Measurements from ENCODE around the gene KDM4C. TPM values are rescaled to one million over a fixed set of nuclear protein-coding genes. Genes with fewer than 3 reads are reported as not detected.

The KDM4C gene
- total RNA-seq, 1 experiment from 2014 or later = 16.8 TPM

DNA sequence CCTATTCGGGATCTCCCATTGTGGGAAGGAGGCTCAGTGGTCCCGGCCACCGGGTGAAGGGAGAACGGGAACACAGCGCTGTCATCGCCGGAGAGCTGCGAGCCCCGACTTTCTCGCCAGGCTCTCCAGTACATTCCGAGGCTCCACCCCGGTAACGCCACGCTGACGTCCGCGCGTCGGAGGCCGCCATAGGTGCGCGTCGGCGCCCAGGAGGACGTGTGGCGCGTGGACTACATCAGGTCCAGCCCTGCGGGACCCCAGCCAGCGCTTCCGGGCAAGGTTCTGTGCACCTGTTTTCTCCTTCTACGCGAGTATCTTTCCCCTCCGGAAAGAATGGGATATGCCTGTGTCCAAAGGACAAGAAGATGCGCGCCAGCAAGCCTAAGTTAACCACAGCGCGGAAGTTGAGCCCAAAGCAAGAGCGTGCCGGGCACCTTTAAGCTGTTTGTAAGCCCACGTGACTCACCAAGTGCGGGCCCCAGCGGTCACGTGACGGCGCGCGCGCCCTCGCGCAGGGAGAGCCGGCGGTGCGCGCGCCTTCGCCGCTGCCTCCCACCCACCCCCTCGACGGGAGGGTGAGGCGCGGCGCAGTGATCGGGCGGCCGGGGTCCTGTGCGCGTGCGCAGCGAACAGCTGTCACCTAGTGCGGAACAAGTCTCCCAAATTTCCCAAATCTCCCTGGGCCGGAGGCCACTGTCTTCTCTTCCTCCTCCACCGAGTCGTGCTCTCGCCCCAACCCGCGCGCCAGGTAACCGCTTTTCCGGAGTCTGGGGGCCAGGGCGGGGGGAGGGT is at the start of gene KDM4C (continued):
- TF ChIP-seq, protein P1, sequence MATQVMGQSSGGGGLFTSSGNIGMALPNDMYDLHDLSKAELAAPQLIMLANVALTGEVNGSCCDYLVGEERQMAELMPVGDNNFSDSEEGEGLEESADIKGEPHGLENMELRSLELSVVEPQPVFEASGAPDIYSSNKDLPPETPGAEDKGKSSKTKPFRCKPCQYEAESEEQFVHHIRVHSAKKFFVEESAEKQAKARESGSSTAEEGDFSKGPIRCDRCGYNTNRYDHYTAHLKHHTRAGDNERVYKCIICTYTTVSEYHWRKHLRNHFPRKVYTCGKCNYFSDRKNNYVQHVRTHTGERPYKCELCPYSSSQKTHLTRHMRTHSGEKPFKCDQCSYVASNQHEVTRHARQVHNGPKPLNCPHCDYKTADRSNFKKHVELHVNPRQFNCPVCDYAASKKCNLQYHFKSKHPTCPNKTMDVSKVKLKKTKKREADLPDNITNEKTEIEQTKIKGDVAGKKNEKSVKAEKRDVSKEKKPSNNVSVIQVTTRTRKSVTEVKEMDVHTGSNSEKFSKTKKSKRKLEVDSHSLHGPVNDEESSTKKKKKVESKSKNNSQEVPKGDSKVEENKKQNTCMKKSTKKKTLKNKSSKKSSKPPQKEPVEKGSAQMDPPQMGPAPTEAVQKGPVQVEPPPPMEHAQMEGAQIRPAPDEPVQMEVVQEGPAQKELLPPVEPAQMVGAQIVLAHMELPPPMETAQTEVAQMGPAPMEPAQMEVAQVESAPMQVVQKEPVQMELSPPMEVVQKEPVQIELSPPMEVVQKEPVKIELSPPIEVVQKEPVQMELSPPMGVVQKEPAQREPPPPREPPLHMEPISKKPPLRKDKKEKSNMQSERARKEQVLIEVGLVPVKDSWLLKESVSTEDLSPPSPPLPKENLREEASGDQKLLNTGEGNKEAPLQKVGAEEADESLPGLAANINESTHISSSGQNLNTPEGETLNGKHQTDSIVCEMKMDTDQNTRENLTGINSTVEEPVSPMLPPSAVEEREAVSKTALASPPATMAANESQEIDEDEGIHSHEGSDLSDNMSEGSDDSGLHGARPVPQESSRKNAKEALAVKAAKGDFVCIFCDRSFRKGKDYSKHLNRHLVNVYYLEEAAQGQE (IDR thresholded peaks at IDR 0.05; ENCODE audit: low read depth) = no peak
- TF ChIP-seq YY1 (IDR thresholded peaks at IDR 0.05; ENCODE audit: extremely low read depth, insufficient replicate concordance, low read depth, low read length) = peak; percentile 79
- TF ChIP-seq SRF (IDR thresholded peaks at IDR 0.05; ENCODE audit: low read depth) = no peak
- no peak for TF ChIP-seq RAD21 (IDR thresholded peaks at IDR 0.05; ENCODE audit: low read depth)

DNA sequence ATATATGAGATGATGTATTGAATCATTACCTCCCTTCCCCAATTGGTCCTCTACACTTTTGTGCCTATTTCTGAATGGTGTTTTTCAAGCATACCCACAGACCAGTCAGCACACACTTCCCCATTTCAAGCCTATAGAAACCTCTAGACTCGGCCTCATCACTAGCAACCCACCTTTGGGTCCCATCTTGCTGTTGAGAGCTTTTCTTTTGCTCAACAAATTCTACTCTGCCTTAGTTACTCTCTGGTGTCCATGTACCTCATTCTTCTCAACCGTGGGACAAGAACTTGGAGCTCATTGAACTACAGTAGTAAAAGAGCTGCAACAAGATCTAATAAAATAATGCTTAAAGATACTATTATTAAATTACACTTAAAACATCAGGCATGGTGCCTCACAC is 49.0 kb upstream of the KDM4C start:
- no peak for ATAC-seq
- intact Hi-C loops (cut with micrococcal nuclease) = no loop called here
- Histone ChIP-seq H3K9me2 (ENCODE audit: insufficient read depth) (no peaks in the 10 kb centered on the region), H2AFZ (ENCODE audit: low read depth, low read length, poor library complexity, severe bottlenecking) (no peak overlapping the region), H3K27me3 (ENCODE audit: insufficient read depth, low read length) (no peaks in the 10 kb centered on the region), H3K4me2 (ENCODE audit: low read length) (no peak overlapping the region), H3K4me1 (ENCODE audit: control insufficient read depth in 1 of 2, insufficient read depth in 2 of 2, low read length in 2 of 2) (no peaks in the 10 kb centered on the region), H3K9ac (ENCODE audit: low read length) (no peak overlapping the region), H3K27ac (ENCODE audit: low read depth, low read length) (no peak overlapping the region), H4K20me1 (ENCODE audit: insufficient read depth) (no peaks in the 10 kb centered on the region), H3K36me3 (ENCODE audit: control insufficient read depth in 1 of 2, insufficient read depth in 2 of 2, low read length in 2 of 2) (no peaks in the 10 kb centered on the region), H3K4me3 (replicated peaks in 1 of 2; ENCODE audit: low read depth in 1 of 2, low read length in 2 of 2) (no peak overlapping the region), H3K9me3 (ENCODE audit: control insufficient read depth in 1 of 2, insufficient read depth in 1 of 2, low read depth in 1 of 2, low read length in 2 of 2) (peaks cover 3% of the 10 kb centered on the region in 2 experiments; a peak in 1 of 4 replicates), H3K79me2 (ENCODE audit: insufficient read depth, low read length) (no peaks in the 10 kb centered on the region)
- no TSS peak for BruUV-seq (replicated peaks)
- ChIA-PET RAD21 (ENCODE audit: low non-redundant PET in 1 of 2, low total read pairs in 2 of 2, uncharacterized antibody in 2 of 2, unreplicated experiment in 2 of 2) (no interaction called here), CTCF (no interaction called here), POLR2A (no interaction called here)
- TF ChIP-seq EZH2phosphoT487 (IDR thresholded peaks at IDR 0.05; ENCODE audit: borderline replicate concordance) = no peak
- TF ChIP-seq FOSL1 (IDR thresholded peaks at IDR 0.05; ENCODE audit: low read depth) = no peak
- TF ChIP-seq CBX3 (IDR thresholded peaks at IDR 0.05; ENCODE audit: low read depth) = peak; percentile 54; the same call in 1 of the 2 replicates
- TF ChIP-seq, protein P2, sequence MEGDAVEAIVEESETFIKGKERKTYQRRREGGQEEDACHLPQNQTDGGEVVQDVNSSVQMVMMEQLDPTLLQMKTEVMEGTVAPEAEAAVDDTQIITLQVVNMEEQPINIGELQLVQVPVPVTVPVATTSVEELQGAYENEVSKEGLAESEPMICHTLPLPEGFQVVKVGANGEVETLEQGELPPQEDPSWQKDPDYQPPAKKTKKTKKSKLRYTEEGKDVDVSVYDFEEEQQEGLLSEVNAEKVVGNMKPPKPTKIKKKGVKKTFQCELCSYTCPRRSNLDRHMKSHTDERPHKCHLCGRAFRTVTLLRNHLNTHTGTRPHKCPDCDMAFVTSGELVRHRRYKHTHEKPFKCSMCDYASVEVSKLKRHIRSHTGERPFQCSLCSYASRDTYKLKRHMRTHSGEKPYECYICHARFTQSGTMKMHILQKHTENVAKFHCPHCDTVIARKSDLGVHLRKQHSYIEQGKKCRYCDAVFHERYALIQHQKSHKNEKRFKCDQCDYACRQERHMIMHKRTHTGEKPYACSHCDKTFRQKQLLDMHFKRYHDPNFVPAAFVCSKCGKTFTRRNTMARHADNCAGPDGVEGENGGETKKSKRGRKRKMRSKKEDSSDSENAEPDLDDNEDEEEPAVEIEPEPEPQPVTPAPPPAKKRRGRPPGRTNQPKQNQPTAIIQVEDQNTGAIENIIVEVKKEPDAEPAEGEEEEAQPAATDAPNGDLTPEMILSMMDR (IDR thresholded peaks at IDR 0.05 in 2 of 3, conservative IDR thresholded peaks at IDR 0.05 in 1 of 3; ENCODE audit: borderline replicate concordance in 1 of 3, insufficient read depth in 1 of 3, low read depth in 2 of 3, low read length in 2 of 3) = no peak
- DNase-seq (ENCODE audit: low read depth, low spot score) = peak; percentile 12
